Right ventricle myocardium superior (tissue), 1 donor: Measurements from ENCODE around the gene PARVB. TPM values are rescaled to one million over a fixed set of nuclear protein-coding genes. Genes with fewer than 3 reads are reported as not detected.

Experiments used
- ATAC-seq: fragments of 200-7000 bp; cut with Tn5 transposase; one replicate; pipeline ENCODE4 v1.9.1; 2020; ENCODE audit warnings: mild to moderate bottlenecking; ENCODE audit not compliant: poor library complexity
- DNase-seq: peaks from one replicate; pipeline ENCODE4 v3.0.0-alpha.2; 2020
- intact Hi-C: fragments of 100-400 bp; cut with DNase I; formaldehyde crosslinking; loops from one replicate; pipeline ENCODE4 v1.11.2; 2022
- total RNA-seq: library from RNA; stranded (reverse); fragmentation: NEBNext Ultra II Directional; extraction: Animal tissue kit (Norgen Biotek cat#: 25700); gene quantifications from one replicate; pipeline ENCODE4 v1.2.1, GENCODE V29; 2021
- donor health status: DM: no; HTN: yes; CAD: no; lungs with severe emphysema.

The PARVB gene
- total RNA-seq, 1 donor from 2014 or later = 194 TPM

DNA sequence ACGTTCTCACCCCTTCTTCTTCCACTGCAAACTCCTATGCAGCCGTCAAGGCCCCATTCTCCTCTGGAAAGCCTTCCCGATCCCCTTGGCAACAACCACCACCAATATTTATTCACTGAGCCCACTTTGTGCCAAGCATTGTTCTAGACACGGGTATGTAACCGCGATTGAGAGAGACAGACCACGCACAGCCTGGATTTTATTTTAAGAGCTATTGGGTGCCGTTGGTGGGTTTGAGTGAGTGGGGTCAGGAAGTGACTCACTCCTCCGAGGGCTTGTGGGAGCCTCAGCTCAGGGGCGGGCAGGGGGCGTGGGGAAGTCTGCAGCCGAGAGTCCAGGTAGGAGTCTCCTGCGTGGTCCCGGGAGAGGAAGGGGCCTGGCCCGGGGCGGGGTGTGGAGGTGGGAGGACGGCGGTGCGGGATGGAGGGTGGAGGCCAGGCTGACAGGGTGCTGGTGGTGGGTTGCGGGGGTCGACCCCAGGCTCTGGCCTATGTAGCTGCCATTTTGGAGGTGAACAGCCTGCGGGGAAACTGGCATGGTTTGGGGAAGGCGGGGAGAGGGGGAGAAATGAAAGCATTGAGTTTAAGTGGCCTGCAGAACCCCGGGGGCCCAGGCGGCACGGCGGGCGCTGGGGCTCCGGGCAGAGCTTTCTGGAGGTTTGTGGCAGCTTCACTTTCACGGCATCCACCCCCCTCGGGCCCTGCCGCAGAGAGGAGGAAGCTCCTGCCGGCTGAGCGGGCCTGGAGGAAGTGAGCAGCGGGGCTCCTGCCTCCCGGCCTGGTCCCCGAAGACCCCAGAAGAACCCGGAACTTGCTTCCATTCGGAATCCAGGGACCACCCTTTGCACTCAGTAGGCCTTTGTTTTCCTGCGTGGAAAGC lies 157.2 kb downstream of the PARVB start:
- intact Hi-C loops = no loop called here
- ATAC-seq (peak; percentile 75), DNase-seq (peak; percentile 70)

DNA sequence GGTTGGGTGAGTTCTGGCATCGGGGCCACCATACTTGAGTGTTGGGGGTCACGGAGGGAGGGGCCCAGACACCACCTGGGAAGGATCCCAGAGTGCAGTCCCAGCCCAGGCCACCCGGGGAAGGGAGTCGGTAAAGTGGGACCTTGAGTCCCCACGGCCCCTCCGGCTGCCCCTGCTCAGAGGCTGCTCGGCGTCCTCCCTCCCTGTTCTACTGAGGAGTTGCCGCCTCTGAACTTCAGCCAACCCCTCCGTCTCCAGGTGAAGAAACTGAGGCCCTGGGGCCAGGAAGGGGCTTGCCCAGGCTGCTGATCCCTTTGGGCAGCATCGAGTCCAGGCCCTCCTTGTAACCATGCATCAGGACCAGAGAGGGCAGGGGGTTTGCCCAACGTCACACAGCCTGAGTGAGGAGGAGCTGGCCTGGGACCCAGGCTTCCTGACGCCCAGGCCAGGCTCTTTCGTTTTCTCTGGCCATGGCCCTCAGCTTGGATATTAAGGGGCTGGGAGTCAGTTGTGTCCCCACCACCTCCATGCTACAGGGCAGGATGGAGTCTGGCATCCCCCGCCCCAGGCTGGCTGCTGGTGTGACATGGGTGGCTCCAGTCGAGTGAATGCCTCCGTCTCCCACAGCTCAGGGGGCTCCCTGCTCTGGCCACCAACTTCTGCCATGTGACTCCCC lies 157.9 kb downstream of the PARVB start:
- peak; percentile 12 for ATAC-seq
- intact Hi-C loops = no loop called here

GRCh38 chr22:44182588-44183286 lies 158.6 kb downstream of the PARVB start:
- ATAC-seq = peak; percentile 76
- peak; percentile 80 for DNase-seq
- intact Hi-C loops = no loop called here

More for the DNA sequence above, 157.9 kb downstream of the PARVB start:
- no peak for DNase-seq

- ATAC-seq (no peak), DNase-seq (peak; percentile 13)
- intact Hi-C loops = no loop called here
These were observed 159.1 kb downstream of the PARVB start for GRCh38 chr22:44183287-44183588.

DNA sequence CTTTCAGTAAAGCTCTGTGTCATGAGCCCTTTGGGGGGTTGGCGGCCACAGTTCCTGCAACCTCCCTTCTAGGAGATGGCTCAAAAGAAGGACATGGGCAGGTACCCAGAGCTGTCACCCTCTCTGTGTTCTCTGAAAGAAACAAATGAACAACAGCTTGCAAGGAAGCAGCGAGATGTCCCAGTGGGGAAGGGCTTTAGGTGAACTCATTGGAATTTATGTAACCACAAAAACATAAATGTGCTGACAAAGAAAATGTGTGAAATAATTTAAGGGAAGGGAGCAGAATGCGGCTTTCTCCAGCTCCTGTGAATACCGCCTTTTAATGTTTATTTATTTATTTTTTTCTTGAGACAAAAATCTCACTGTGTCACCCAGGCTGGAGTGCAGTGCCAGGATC lies 159.9 kb downstream of the PARVB start:
- intact Hi-C loops = no loop called here
- no peak for DNase-seq
- ATAC-seq = no peak

DNA sequence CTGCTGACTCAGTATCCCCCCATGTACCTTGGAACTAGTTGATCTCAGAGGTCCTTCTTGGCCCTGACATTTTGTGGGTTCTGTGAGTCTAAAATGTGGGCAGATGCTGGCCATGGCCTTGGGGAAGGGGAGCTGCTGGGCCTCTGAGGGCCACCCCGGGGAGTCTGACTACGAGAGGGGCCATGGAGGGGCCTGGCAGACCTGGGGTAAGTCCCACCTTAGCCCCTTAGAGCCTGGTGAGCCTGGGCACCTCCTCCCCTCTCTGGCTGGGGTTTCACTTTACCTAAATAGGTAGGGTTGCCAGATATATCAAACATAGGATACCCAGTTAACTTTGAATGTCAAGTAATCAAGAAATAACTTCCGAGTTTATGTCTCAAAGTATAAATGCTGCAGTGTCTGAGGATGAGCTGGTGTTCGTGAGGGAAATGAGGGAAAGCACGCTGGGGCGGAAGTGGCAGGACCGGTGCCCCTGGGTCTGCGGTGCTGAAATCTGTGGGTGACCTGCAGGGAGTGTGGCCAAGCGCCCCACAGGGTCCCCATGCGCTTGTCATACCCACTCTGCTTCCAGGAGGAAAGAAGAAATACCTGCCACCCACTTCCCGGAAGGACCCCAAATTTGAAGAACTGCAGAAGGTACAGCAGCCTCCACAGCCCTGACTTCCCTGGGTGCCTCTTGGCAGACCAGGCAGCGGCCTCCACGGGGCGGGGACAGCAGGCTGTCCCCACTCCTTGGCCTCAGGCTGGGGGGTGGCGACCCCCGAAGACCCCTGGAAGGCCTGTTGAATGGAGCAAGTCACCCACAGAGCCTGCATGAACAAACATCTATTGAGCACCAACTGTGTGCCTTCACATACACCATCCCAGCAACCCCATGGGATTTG lies 161.4 kb downstream of the PARVB start:
- DNase-seq (no peak), ATAC-seq (no peak)
- intact Hi-C loops = no loop called here

- intact Hi-C loops = no loop called here
- DNase-seq = no peak
These were observed 162.0 kb downstream of the PARVB start for GRCh38 chr22:44186121-44186510.

DNA sequence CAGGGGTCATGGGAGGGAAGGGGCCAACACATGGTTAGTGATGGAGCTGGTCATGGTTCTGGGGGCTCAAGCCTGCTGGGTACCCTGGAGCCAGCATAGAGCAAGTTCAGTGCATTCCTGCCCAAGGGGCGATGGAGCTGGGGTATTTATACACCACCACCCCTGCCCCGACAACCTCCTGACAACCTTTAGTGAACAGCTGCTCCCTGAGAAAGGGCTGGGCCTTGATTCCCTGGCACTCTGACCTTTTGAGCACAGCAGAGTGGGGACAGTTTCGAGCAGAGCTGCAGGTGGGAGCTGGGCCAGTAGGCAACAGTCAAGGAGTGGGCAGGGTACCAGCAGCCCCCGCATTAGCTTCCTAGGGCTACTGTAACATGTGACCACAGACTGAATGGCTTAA lies 162.6 kb downstream of the PARVB start:
- ATAC-seq = no peak
- DNase-seq = no peak
- intact Hi-C loops = no loop called here

More at GRCh38 chr22:44186121-44186510, 162.0 kb downstream of the PARVB start:
- no peak for ATAC-seq

- ATAC-seq (no peak), DNase-seq (no peak)
- intact Hi-C loops = no loop called here
These were observed 163.6 kb downstream of the PARVB start for GRCh38 chr22:44187652-44188230.

GRCh38 chr22:44188316-44188715 lies 164.2 kb downstream of the PARVB start:
- intact Hi-C loops = no loop called here
- ATAC-seq (no peak), DNase-seq (no peak)

GRCh38 chr22:44188986-44189630 lies 165.0 kb downstream of the PARVB start:
- no peak for ATAC-seq
- DNase-seq = no peak
- intact Hi-C loops = no loop called here

GRCh38 chr22:44190381-44190976 lies 166.4 kb downstream of the PARVB start:
- intact Hi-C loops = no loop called here
- DNase-seq (no peak), ATAC-seq (no peak)

DNA sequence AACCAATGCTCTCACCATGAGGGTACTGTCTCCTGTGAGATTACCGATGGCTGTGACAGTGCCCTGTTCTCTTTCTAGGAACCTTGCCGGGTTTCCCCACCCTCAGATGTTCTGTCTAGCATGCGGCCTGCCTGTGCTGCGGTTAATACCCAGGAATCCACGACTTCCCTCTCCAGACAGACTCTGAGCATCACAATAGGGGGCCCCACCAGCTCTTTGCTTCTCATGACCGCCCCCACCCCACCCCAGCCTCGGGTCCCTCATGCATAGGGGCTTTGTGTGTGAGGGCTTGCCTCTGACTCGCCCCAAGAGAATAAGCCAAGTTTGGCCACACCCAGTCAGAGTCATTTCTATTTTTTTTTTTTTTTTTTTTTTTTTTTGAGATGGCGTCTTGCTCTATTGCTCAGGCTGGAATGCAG lies 166.9 kb downstream of the PARVB start:
- intact Hi-C loops = no loop called here
- ATAC-seq (no peak), DNase-seq (no peak)

DNA sequence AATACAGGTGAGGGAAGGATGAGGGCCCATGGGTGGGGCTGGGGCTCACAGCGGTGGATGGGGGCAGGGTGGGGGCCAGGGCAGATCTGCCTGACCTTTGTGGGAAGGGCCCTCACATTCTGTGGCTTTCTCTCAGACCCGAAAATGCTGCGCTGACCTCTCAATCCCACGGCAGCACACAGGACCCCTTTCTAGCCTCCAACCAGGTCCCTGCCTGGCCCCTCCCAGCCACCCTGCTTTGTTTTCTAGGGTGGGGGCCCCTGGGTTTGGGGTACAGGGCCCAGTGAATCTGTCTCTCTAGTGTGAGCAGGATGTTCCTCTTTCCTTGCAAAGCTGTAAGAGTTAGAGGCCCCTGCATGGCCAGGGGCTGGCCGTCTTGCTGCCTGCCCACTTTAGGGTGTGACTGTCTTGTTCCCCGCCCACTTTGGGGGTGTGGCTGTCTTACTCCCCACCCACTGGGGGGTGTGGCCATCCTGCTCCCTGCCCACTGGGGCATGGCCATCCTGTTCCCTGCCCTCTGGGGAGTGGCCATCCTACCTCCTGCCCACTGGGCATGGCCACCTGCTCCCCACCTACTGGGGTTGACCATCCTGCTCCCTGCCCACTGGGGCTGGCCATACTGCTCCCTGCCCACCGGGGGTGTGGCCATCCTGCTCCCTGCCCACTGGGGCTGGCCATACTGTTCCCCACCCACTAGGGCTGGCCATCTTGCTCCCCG lies 168.2 kb downstream of the PARVB start:
- intact Hi-C loops = no loop called here
- peak; percentile 22 for ATAC-seq
- DNase-seq = no peak

GRCh38 chr22:44192816-44193534 lies 168.9 kb downstream of the PARVB start:
- DNase-seq (no peak), ATAC-seq (no peak)
- intact Hi-C loops = no loop called here

GRCh38 chr22:44193535-44193891 lies 169.4 kb downstream of the PARVB start:
- intact Hi-C loops = no loop called here
- no peak for ATAC-seq
- no peak for DNase-seq
